ENCODE data around the gene CYP26B1.
"Not testable (repeated sequence)": the region's sequence is repeated elsewhere in the genome, so short reads cannot be mapped to it uniquely, and the experiment has no call there.

CYP26B1 gene

DNA sequence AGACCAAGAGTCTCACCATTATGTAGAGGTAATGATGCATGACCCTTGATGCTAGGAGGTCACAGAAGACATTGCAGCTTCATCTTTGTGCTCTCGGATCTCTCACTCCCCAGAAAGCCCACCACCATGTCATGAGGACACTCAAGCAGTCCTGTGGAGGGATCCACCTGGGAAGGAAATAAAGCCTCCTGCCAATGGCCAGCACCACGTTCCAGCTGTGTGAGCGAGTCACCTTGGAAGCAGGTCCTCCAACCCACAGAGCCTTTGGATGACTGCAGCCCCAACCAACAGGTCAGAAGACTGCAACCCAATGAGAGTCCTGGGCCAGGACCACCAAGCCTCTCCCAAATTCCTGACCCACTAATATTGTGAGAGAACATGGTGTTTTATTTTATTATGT lies 38.4 kb downstream of the CYP26B1 start:
- DNase-seq (ENCODE audit: low read depth in 2 of 2): no peak

DNA sequence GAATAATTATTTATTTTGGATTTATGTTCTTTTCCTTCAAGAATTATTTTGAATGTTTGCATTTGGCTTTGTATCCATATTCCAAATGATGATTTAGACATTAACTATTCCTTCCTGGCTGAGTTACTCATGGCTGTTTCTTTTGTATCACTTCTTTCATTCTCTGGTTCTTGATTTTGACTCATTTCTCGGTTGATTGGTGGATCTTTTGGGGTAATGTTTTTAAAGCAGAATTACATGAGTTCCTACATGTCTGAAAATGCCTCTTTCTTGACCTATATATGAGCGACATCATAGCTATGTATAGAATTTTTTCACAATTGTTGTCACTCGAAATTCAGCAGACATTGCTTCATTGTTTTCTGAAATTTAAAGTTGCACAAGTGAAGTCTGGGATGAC lies 39.5 kb downstream of the CYP26B1 start:
- DNase-seq (ENCODE audit: low read depth in 2 of 2): no peak

DNA sequence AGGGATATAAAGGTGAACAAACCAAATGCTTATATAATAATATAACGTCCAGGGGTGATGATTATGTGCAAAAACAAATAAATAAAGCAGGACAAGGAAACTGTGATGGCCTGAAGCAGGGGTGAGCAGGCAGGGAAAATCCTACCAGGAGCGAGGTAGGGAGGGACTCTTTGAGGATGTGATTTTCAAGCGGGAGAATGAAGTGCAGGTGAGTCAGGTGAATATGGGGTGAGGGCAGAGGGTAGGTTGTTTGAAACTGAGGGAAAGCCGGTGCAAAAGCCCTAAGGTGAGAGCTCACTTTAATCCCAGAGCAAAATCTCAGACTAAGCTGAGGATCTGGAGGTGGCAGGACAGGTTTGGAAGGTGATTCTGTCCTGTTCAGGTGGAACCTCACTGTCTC lies 40.7 kb downstream of the CYP26B1 start:
- no peak for DNase-seq (ENCODE audit: low read depth in 2 of 2)

DNA sequence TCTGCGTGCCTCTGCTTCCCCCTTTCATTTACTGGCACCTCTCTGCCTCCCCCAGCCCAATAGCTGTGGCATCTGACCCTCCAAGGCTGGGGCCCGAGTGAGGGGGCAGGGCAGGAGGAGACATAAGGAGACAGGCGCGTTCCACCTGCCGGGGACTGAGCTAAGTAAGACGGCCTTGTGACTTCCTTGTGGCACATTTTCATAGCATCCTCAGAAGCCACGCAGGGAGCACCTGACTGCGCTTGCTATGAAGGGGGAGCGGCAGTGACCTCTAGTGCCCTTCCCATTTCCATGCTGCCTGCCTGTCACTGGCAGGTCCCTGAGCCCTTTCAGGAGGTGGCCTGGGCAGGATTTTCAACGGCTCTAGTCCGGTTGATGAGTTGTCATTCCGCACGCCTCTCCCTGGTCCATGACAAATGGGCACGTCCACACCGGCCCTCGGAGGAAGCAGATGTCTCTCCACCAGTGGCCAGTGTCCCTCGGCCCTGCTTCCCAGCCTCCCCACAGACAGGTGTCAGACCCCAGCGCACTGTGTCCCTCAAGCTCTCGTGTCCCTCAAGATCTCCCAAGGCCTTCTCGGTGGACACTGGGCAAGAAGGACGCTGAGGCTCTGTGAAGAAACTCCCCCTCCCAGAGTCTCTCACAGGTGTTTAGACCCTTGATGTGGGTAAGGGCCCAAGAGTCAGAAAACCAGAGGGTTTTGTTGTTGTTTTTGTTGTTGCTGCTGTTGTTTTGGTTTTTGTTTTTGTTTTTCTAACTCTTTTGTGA lies 42.7 kb downstream of the CYP26B1 start:
- DNase-seq (ENCODE audit: low read depth in 2 of 2): no peak

DNA sequence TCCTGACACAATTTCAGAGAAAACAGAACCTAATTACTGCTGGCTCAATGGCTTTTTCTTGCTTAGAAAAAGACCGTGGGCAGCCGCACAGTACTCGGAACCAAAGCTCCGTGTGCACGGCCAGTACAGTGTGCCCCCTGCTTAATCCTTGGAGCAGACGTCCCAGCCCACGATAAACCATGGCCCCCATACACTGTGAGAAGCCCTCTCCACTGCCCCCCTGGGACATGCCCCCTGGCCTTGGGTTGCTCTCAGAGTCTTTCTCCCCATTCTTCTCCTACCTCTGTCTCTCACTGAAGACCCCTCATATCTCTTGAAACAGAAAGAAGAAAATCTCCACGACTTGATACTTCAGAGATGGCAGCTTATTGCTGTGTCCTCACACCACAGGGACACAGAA lies 44.0 kb downstream of the CYP26B1 start:
- DNase-seq (ENCODE audit: low read depth in 2 of 2): no peak

DNA sequence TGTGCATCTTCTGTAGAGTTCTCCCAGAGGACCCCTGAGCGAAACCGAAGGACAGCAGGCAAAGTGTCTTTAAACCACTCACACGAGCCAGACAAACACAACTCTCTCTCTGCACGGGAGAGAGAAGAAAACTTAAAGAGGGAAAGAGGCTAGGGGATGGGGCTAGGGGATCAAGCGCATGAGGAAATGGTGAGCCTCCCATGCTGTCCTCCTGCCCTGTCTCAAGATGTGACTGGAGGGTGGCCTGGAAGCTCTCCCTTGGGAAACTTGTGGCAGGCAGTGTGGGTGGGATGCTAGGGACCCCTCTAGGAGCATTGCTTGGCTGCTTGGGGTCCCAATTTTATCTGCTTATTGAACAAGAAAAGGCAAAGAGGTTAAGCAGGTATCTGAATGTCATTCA lies 44.5 kb downstream of the CYP26B1 start:
- DNase-seq (ENCODE audit: low read depth in 2 of 2): no peak

DNA sequence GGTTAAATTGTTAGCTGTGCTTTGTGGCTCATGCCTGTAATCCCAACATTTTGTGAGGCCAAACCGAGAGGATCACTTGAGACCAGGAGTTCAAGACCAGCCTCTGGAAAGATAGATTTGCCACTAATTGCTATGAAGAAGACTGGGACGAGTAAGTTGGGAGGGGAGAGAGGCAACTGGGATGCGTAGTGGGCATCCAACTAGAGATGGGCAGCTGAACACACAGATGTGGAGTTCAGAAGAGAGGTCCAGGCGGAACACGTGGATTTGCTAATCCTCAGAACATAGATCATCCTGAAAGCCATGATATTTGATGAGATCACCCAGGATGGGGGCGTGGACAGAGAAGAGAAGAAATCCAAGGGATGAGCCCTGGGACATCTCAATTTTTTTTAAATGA lies 48.7 kb downstream of the CYP26B1 start:
- no peak for DNase-seq (ENCODE audit: low read depth in 2 of 2)

DNA sequence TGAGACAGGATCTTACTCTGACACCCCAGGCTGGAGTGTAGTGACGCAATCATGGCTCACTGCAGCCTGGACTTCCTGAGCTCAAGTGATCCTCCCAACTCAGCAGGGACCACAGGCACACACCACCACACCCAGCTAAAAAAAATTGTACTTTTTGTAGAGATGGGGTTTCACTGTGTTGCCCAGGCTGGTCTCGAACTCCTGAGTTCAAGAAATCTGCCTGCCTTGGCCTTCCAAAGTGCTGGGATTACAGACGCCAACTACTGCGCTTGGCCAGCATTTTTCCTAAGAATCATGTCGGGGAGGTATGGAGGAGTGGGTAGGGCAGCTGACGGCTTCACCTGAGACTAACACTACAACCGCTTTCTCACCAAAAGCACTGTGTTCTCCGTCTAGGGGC lies 50.4 kb downstream of the CYP26B1 start:
- DNase-seq (ENCODE audit: low read depth in 2 of 2): no peak

DNA sequence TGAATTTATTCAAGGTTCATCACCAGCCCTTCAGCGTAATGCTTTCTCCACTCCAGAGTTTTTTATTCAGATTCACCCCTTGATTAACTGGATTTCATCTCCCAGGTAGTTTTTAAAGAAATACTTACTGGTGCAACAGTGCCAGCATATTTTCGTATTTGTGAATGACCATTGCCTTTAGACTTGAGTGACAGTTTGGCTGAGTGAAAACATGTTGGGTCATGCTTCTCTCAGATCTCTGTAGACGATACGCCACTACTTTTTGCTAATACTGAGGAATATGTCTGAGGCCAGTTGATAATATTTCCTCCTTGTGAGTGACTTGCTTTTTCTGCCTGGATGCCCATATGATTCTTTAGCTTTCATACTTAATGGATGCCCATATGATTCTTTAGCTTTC lies 51.5 kb downstream of the CYP26B1 start:
- DNase-seq (ENCODE audit: low read depth in 2 of 2): no peak

DNA sequence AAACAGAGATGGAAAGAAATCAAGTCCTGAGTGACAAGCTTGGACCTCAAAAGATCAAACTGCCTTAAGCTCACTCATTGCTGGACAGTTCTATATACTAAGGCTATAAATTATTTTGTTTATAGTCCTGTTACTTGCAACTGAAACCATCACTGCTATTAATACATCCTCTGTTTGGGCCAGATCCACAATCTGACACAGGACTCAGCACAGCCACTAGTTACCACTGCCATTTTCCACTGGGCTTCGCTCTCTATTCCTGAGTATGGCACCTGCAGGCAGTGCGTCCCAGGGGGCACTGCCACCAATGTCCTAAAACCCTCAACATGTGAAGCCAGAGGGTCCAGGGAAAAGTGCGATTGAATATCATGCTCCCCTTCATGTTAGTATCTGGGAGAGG lies 52.3 kb downstream of the CYP26B1 start:
- DNase-seq (ENCODE audit: low read depth in 2 of 2): no peak

DNA sequence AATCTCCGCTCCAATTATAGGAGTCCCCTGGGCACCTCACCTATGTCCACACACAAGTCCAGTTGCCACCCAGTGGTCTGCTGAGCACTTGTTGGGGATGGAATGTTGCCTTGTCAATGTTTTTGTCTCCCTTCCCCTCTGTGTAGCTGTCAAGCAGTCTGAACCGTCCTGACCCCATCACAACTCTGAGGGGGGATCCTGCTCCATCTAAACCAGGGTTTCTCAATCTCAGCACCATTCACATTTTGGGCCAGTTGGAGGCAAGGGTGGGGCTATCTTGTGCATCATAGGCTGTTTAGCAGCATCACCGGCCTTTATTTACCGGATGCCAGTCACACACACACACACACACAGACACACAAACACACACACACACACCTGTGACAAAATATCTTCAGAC lies 53.0 kb downstream of the CYP26B1 start:
- DNase-seq (ENCODE audit: low read depth in 2 of 2): no peak

DNA sequence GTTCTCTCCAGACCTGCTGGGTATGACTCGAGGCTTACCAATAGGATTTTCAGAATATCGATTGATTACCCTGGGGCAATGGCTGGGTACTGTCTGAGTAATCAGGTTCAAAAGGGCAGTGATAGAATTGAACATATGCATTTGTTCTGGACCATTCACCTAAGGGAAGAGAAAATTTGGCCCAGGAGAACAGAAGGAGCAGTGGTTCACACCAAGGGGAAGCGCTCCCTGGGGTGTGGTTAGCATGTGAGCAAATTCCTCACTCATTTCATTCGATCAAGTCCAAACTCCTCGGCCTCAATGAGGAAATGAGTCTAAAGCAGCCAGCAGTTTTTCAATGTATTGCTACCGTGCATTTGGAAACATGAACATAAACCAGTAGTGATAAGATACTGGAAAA lies 55.6 kb downstream of the CYP26B1 start:
- no peak for DNase-seq (ENCODE audit: low read depth in 2 of 2)

DNA sequence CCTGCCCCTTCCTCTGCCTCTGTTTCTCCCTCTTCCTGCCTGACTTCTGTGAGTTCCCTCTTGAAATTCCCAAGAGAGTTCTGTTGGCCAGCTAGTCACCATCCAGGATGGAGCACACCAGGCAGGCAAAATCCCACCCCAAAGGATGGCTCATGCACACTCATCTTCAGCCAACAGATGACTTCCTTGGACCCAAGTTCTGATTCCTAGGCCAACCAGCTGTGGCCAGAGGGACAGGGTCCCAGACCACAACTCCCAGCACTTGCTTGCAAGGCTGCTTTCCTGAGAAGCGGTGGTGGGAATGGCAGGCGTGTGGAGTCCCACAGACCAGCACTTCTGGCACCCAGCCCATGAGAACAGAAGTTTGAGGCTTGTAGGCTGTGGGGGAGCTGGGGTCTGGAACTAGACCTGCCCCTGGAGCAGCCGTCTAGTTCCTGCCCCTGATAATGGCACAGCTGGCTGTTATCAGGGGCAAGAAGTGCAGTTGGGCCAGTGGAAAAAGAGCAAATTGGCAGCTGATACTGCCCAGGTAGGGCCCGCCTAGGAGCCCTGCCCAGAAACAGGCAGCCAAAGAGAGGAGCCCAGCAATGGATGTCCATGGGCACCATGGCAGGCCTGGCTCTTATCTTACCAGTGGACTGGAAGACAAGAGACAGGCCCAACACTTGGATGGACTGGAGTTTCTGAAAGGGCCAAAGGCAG lies 56.7 kb downstream of the CYP26B1 start:
- no peak for DNase-seq (ENCODE audit: low read depth in 2 of 2)

DNA sequence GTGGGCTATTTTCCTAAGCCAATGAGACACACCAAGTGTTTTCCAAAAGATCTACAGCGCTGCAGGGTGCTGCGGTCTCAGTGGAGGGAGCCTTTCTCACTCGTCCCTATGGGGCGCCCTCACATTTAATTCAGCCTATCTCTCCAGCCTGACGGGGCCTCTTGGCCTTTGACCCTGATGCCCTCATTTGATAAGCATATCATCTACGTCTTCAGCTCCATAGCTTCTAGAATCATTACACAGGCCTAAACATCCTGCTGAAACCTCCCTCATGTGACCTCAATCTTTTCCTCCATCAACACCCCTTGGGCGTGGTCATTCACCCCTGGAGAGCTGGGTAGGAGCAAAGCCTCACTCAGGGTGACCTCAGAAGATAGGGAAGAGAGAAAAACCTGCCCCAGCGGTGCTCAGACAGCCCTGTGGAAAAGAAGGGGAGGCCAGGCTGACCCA lies 57.4 kb downstream of the CYP26B1 start:
- no peak for DNase-seq (ENCODE audit: low read depth in 2 of 2)

DNA sequence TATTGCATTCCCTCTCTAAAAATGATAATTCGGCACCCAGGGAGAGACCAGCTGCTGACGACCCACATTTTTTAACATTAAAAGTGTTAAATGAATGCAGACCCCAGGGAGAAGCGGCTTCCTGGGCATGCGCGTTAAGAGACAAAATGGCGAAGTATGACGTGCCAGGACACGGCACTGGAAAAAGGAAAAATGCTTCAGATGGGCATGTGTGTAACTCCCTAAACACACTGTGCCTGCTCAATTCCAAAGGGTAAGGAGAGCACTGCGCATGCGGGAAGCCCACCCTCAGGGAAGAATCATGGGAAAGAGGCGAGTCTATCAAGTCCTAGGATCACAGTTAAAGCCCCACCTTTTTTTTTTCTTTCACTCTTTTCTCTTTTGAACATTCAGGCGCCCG lies 58.1 kb downstream of the CYP26B1 start:
- DNase-seq (ENCODE audit: low read depth in 2 of 2): no peak

DNA sequence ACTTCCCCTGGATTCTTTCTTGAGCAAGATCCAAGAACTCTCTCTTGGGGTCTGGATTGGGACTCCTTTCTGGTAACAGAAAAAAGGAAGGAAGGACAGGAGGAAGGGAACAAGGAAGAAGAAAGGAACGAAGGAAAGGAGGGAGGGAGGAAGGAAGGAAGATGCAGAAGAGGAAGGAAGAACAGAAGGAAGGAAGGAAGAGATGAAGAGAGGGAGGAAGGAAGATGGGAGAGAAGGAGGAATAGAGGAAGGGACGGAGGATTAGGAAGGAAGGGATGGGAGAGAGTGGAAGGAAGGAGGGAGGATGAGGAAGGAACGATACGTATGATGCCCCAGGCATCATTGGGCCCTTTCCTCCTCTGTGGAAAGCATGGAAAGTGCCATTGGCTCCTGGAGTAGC lies 58.6 kb downstream of the CYP26B1 start:
- DNase-seq (ENCODE audit: low read depth in 2 of 2): no peak

DNA sequence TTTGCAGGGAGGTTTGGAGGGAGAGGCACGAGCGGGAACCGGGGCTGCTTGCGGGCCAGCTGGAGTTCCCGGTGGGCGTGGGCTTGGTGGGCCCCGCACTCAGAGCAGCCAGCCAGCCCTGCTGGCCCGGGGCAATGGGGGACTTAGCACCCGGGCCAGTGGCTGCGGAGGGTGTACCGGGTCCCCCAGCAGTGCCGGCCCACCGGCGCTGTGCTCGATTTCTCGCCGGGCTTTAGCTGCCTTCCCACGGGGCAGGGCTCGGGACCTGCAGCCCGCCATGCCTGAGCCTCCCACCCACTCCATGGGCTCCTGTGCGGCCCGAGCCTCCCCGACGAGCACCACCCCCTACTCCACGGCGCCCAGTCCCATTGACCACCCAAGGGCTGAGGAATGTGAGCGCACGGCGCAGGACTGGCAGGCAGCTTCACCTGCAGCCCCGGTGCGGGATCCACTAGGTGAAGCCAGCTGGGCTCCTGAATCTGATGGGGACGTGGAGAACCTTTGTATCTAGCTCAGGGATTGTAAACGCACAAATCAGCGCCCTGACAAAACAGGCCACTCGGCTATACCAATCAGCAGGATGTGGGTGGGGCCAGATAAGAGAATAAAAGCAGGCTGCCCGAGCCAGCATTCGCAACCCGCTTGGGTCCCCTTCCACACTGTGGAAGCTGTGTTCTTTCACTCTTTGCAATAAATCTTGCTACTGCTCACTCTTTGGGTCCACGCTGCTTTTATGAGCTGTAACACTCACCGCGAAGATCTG lies 60.6 kb downstream of the CYP26B1 start:
- DNase-seq (ENCODE audit: low read depth in 2 of 2): not testable (repeated sequence)

DNA sequence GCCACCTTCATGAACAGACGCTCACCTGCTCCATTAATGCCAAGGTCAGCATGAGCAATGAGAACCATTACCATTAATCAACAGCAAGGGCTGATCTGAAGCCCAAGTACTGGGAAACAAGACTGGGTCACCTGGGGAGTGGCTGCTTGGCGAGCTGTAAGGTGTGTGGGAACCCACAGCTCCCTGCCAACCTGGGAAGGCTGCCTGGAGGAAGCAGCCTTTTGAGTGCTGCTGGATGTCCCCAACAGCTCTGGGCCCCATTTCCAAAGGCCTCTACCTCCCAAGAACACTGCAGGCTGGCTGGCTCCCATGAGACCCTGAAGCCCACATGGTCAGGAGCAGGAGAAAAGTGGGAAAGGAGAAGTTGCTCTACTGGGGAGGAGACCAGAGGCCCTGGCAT lies 62.1 kb downstream of the CYP26B1 start:
- DNase-seq (ENCODE audit: low read depth in 2 of 2): no peak

DNA sequence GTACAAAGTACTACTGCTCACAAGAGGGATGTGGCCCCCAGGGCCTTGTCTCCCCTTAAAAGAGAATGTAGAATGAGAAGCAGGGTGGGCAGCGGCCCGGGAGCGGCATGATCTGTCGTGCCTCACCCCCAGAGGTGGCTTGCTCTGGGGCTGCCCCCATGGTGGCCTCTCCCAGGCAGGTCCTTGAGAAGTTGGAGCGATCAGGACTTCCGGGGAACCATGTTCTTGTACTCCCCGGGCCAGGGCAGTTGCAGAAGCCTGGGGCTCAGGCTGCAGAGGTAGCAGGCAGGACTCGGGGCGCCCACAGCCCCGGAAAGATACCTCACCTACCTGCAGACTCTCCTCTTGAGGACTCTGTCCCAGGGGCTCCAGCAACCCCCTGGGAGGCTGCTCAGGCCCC lies 62.6 kb downstream of the CYP26B1 start:
- no peak for DNase-seq (ENCODE audit: low read depth in 2 of 2)

DNA sequence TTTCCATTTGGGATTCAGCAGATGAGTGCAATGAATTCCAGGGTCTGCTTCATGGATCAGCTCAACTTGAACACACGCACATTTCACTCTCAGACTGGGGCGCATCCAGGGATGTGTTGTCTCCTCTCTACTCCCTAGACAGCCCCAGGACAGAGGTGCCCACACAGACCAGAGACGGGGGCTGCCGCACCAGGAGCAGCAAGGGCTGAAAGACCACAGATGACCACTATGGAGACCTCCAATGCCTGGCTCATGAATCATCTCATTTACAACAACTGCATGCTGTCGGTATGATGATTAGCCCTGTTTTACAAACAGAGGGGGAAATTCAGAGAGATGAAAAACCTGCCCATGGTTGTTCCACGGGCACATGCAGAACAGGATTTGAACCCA lies 63.1 kb downstream of the CYP26B1 start:
- DNase-seq (ENCODE audit: low read depth in 2 of 2): no peak

DNA sequence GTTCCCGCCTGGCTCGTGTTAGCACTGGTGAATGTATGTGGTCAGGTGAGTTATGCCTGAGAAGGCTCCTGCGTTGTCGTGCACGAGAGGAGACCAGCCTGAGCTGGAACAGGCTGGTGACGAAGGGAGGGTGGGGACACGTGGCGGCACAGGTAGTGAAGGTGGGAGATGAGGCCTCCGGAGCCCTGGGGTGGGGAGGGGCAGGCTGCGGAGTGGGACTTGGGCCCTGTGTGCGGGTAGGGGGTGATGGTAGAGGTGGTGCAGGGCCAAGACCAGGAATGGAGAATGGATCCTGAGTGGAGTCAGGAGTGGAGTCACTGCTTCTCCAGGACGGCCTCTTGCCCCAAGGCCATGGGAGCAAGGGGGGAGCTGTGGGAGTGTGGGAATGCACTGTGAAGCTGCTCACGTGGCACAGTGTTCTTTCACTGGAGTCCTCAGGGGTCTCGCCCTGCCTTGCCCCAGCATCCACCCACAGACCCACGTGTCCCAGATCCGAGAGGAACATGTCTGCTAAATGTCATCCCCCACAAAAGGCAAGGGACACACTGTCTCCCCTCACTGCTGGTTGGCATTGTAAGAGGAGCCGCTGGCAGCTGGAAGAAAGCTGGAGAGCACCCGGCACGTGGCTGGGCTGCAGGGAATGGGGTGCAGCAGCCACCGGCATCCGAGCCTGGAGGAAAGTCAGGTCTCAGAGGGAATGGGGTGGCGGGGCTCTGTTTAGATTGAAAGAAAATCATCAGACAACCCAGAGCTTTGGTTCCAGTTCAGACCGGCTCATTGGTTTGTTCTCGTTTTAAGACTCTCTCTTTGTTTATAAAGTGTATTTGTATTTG lies 63.7 kb downstream of the CYP26B1 start:
- no peak for DNase-seq (ENCODE audit: low read depth in 2 of 2)

DNA sequence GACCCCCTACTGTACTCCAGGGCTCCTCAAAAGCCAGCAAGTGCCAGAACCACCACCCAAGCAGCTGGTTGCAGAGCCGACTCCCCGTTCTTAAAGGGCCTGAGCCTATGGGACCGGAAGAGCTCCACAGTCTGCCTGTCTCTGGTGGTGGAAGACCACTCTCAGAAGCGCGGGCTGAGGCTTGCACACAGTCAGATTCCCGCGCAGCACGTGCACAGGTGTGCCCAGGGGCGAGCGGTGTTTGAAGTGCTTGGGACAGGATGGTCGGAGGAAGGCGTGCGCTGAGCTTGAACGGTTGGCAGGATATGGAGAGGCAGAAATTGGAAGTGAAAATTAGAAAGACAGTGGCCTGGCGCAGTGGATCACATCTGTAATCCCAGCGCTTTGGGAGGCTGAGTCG lies 64.8 kb downstream of the CYP26B1 start:
- DNase-seq (ENCODE audit: low read depth in 2 of 2): no peak
